Activated CD4-positive, alpha-beta T cell treated with anti-CD3 and anti-CD28 coated beads, Interleukin-2, amount 10 ng/mL, durations not matched to agents 7 days and 5 days (primary cell): ENCODE results near the gene BCAS3. TPM values are rescaled to one million over a fixed set of nuclear protein-coding genes. Genes with fewer than 3 reads are reported as not detected.

ENCODE experiments used
- CTCF ChIA-PET: fragments of 350-600 bp; sonication (Branson Sonifier 250); formaldehyde crosslinking; loops from one replicate; lab custom pipeline; 2021; ENCODE audit warnings: antibody characterized with exemption; lab: Charles Lee
- POLR2A ChIA-PET: fragments of 350-600 bp; sonication (Branson Sonifier 250); formaldehyde crosslinking; loops from one replicate; lab custom pipeline; 2021; ENCODE audit warnings: antibody characterized with exemption; lab: Charles Lee
- DNase-seq: peaks from one replicate; pipeline ENCODE4 v3.0.0-alpha.2; 2020
- H3K27ac Mint-ChIP-seq: one replicate; pipeline ENCODE4 v1.8.0; 2021; ENCODE audit warnings: mild to moderate bottlenecking, moderate library complexity, mixed read lengths
- H3K27me3 Mint-ChIP-seq: one replicate; pipeline ENCODE4 v1.8.0; 2021; ENCODE audit warnings: mixed read lengths
- H3K36me3 Mint-ChIP-seq: one replicate; pipeline ENCODE4 v1.8.0; 2021; ENCODE audit warnings: low read depth, mixed read lengths
- H3K4me1 Mint-ChIP-seq: one replicate; pipeline ENCODE4 v1.8.0; 2021; ENCODE audit warnings: mixed read lengths
- H3K4me3 Mint-ChIP-seq: one replicate; pipeline ENCODE4 v1.8.0; 2021; ENCODE audit warnings: mild to moderate bottlenecking, moderate library complexity, mixed read lengths
- H3K9me3 Mint-ChIP-seq: one replicate; pipeline ENCODE4 v1.8.0; 2021; ENCODE audit warnings: mixed read lengths
- total RNA-seq, 2 experiments: library from RNA; stranded (reverse); gene quantifications; one replicate each; pipeline ENCODE4 v1.2.3, GENCODE V29; 2021

Gene BCAS3
- total RNA-seq, 2 experiments from 2014 or later: 15.5 to 16.4 TPM

DNA sequence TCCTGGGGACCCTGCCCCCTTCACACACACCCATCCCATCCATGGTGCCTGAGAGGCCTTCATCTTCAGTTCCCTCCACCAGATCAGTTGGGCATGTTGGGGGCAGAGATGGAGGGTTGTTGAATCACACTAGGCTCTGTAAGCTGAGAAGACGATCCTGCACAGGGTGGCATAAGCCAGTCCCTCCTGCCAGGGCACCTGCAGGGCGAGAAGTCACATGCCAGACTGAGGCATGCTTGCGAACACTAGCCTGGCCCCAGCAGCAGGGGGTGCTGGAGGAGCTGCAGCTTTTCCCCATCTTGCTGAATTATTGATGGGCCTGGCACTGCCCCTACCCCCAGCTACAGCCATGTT is 715.9 kb downstream of the BCAS3 start:
- no peak overlapping the region for H3K27ac Mint-ChIP-seq

DNA sequence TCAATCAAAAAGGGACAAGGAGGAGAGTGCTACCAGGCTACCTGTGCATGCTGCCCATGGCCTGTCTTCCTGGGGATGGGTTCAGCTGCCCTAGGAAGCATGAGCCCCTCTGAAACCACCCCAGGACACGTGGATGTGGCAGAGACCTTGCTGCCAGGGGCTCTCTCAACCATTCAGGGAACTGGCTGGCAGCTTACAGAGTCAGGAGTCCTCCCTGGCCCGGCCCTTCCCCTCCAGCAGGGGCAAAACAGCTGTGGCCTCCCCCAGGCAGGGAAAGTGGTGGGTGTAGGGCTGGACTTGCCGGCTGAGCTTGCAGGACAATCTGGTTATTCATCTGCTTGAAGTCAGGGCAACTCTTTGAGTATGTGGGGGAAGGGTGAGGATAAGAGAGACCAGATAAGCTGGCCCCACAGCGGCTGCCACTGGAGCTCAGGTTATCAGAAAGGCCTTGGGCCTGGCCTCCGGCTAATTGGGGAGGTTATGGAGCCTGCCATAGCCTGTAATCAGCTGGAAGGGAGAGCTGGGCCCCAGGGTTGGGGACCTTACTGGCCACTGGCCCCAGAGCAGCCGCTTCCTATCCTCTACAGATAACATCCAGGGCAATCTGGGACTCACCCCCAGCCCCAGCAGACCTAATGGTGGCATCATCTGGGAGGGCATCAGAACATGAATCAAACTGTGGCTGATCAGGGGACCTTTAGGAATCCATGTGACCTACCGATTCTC is 716.4 kb downstream of the BCAS3 start:
- Mint-ChIP-seq H3K9me3 (no peaks in the 10 kb centered on the region), H3K4me3 (no peak overlapping the region), H3K4me1 (peaks cover 9% of the 10 kb centered on the region), H3K36me3 (no peaks in the 10 kb centered on the region), H3K27ac (no peak overlapping the region), H3K27me3 (peaks cover 32% of the 10 kb centered on the region)
- DNase-seq: no peak
- ChIA-PET POLR2A (no interaction called here), CTCF (interaction anchor here (1.1 to 1.5 kb wide), 2 partner anchors 18 to 538 kb away, joined by 4 to 5 read pairs; no protein-coding TSS in a partner anchor)

More for the DNA sequence above, 715.9 kb downstream of the BCAS3 start:
- H3K27me3 Mint-ChIP-seq: peaks cover 30% of the 10 kb centered on the region
- DNase-seq: no peak
- H3K9me3 Mint-ChIP-seq: no peaks in the 10 kb centered on the region
- no peak overlapping the region for H3K4me3 Mint-ChIP-seq
- H3K36me3 Mint-ChIP-seq: no peaks in the 10 kb centered on the region
- peaks cover 7% of the 10 kb centered on the region for H3K4me1 Mint-ChIP-seq
- ChIA-PET CTCF (interaction anchor here (1.1 to 1.5 kb wide), 2 partner anchors 19 to 538 kb away, joined by 4 to 5 read pairs; no protein-coding TSS in a partner anchor), POLR2A (no interaction called here)

DNA sequence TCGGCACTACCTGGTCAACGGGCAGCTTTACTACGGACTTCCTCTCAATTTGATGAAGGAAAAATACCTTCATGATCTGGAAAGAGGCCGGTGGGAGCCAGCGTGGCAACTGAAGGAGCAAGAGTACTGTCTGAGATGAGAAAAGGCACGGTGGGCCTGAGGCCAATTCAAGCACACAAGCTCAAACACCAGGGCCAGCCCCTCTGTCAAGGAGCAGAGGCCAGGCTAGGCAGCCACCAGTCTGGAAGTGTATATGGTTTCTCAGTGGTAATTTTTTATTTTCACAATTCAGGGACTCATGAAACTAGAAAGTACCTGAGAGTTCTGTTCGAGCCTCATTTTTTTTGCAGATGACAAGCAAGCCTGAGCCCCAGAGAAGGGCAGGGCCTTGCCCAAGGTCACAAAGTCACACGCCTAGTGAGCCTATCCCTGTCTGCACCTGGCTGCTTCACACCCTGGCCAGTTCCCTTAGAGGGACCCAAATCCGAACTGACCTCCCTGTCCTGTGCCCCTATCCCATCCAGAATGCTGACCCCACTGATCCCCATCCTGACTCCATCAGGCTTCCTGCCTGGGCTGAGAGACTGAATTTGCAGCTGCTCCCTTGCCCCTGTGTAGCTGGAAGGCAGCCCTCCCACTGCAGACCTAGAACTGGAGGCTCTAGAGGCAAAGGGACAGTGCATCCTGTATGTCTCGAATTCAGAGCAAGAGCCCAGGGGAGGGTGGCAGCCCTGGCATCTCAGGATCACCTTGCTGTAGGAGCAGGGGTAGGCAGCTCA is 717.2 kb downstream of the BCAS3 start:
- CTCF ChIA-PET: interaction anchor here (1.5 kb wide), 1 partner anchor 17 kb away, joined by 5 read pairs; no protein-coding TSS in a partner anchor
- no peak for DNase-seq
- POLR2A ChIA-PET: no interaction called here
- Mint-ChIP-seq H3K4me3 (no peak overlapping the region), H3K36me3 (no peaks in the 10 kb centered on the region), H3K27ac (no peak overlapping the region), H3K9me3 (no peaks in the 10 kb centered on the region), H3K27me3 (peaks cover 34% of the 10 kb centered on the region), H3K4me1 (peaks cover 7% of the 10 kb centered on the region)

DNA sequence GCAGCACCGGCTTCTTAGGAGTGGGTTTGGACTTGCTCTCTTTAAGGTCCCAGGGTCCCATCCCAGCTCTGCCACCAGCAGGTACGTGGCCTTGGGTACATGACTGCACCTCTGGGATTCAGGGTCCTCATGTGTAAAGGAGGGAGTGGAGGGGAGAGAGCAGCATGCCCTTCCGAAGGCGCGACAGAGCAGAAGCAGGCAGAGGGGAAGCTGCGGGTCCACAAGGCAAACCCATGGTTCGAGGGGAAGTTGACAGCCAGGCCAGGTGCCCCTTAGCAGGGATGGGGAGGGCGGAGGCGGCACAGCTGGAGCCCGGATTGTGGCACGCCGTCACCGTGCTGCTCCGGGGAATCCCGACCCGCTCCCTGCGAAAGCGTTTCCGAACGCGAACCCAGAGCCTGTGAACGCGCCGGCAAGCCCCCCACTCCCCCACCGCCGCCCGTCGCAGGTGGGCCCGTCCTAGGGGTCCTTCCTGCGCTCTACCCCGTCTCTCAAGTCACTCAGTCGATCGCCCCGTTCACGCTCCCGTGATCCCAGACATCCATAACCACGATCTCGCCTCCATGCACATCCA is 717.8 kb downstream of the BCAS3 start:
- Mint-ChIP-seq H3K27ac (no peak overlapping the region), H3K4me3 (no peak overlapping the region), H3K36me3 (no peaks in the 10 kb centered on the region), H3K27me3 (peaks cover 34% of the 10 kb centered on the region), H3K9me3 (no peaks in the 10 kb centered on the region), H3K4me1 (peaks cover 7% of the 10 kb centered on the region)
- ChIA-PET POLR2A (no interaction called here), CTCF (no interaction called here)
- DNase-seq: no peak

DNA sequence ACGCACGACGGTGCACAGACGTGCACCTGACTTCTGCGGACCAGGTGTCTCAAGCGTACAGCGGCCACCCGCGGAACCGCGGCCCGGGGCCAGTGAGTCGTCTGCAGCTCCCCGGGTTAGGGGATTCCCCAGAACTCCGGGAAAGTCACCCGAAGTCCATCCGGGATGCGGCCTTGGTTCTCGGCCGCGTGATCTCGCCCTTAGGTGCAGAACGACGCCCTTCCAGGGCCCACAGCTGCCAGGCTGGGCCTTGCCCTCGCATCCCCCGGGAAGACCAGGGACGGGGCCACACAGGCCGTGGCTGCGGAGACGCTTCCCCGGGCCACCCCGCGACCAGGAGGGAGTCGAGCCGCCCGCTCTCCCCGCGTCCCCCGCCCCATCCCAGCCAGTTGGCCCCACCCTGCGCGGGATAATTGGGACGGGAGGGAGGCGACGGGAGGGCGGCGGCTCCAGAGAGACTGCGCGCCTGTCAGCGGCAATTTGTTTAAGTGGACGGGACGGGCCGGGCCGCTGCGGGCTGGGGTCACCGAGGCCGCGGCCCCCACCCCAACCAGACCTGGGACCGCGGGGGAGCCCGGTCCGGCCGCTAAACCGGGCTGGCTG is 718.4 kb downstream of the BCAS3 start:
- Mint-ChIP-seq H3K9me3 (no peaks in the 10 kb centered on the region), H3K4me1 (peaks cover 9% of the 10 kb centered on the region), H3K27ac (no peak overlapping the region), H3K27me3 (peaks cover 39% of the 10 kb centered on the region), H3K4me3 (no peak overlapping the region), H3K36me3 (no peaks in the 10 kb centered on the region)
- CTCF ChIA-PET: no interaction called here
- POLR2A ChIA-PET: no interaction called here
- no peak for DNase-seq

DNA sequence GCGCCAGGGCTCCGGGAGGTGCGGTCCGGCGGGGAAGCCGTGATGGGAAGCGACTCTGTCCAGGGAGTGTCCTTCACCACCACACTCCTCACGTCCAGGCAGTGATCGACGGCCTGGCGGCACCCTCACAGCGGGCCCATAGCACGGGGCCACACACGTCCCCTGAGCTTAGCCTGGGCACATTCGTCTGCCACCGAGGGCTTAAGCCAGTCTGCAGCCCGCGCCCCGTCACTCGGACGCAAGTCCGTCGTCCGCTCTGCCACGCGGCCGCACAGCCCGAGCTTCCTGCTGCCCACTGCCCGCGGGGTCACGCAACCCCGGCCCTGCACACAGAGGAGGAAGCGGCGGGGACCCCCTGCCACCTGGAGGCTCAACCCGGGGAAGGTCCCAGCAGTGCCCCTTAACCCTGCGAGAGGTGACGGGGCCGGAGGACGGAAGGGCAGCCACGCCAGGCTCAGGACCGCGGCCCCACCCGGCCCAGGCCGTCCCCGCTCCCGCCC is 719.0 kb downstream of the BCAS3 start:
- H3K36me3 Mint-ChIP-seq: no peaks in the 10 kb centered on the region
- ChIA-PET CTCF (no interaction called here), POLR2A (no interaction called here)
- H3K9me3 Mint-ChIP-seq: no peaks in the 10 kb centered on the region
- peaks cover 12% of the 10 kb centered on the region for H3K4me1 Mint-ChIP-seq
- H3K4me3 Mint-ChIP-seq: no peak overlapping the region
- no peak for DNase-seq
- peaks cover 45% of the 10 kb centered on the region for H3K27me3 Mint-ChIP-seq
- no peak overlapping the region for H3K27ac Mint-ChIP-seq

DNA sequence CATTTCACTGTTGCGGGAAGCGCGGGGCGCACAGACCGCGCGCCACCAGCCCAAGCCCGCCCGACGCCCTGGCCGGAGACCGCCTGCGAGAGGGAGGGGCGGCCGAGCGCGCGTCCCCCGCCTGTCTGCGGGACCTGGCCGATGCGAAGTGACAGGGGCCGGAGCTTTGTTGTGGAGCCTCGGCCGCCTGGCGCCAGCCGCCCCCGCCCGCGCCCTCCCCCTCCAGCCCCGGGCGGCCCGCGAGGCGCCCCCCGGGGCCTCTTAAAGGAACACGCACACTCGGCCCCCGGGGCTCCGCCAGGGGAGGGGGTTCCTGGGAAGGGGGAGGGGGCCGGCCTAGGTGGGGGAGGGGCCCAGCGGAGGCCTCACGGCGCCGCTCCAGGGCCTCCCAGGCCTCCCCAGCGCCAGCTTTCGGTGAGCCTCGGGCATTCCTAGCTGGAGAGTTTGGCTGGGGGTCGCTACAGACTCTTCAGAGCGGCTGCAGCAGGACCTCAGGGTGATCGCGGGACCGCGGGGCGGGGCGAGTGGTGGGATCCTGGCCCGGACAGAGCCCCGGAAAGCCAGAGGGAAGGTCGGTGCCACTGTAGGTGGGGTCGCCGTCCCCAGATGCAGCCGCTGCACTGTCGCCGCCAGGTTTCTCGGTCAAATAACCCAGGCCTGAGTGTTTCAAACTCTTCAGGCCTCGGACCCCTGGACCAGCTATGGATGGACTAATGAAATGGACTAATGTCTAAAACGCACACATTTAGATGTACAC is 719.6 kb downstream of the BCAS3 start:
- Mint-ChIP-seq H3K9me3 (no peaks in the 10 kb centered on the region), H3K4me1 (peaks cover 12% of the 10 kb centered on the region), H3K36me3 (no peaks in the 10 kb centered on the region), H3K27me3 (peaks cover 50% of the 10 kb centered on the region), H3K4me3 (no peak overlapping the region), H3K27ac (no peak overlapping the region)
- no peak for DNase-seq
- POLR2A ChIA-PET: no interaction called here
- CTCF ChIA-PET: no interaction called here

DNA sequence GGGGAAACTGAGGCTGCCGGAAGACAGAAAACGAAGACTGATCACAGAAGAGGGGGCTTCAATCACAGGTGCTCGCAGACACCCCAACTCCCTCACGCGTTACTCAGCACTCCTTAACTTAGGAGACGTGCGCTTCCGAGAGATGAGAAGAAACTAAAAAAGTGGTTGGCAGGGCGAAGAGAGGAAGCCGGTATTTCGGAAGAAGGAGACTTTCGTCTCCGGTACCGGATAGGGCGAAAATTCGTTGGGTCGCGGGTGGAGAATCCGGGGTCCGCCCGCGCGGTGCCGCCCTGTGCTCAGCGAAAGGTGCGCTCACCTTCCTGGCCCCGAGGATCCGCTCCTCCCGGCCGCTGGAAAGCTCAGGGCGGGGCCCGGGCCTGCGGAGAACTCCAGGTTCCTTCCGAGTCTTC is 721.1 kb downstream of the BCAS3 start:
- Mint-ChIP-seq H3K9me3 (no peaks in the 10 kb centered on the region), H3K27ac (peak overlapping the region; percentile 81), H3K27me3 (peaks cover 62% of the 10 kb centered on the region), H3K36me3 (no peaks in the 10 kb centered on the region), H3K4me1 (peaks cover 26% of the 10 kb centered on the region), H3K4me3 (peak overlapping the region; percentile 47)
- DNase-seq: no peak
- CTCF ChIA-PET: no interaction called here
- POLR2A ChIA-PET: no interaction called here

DNA sequence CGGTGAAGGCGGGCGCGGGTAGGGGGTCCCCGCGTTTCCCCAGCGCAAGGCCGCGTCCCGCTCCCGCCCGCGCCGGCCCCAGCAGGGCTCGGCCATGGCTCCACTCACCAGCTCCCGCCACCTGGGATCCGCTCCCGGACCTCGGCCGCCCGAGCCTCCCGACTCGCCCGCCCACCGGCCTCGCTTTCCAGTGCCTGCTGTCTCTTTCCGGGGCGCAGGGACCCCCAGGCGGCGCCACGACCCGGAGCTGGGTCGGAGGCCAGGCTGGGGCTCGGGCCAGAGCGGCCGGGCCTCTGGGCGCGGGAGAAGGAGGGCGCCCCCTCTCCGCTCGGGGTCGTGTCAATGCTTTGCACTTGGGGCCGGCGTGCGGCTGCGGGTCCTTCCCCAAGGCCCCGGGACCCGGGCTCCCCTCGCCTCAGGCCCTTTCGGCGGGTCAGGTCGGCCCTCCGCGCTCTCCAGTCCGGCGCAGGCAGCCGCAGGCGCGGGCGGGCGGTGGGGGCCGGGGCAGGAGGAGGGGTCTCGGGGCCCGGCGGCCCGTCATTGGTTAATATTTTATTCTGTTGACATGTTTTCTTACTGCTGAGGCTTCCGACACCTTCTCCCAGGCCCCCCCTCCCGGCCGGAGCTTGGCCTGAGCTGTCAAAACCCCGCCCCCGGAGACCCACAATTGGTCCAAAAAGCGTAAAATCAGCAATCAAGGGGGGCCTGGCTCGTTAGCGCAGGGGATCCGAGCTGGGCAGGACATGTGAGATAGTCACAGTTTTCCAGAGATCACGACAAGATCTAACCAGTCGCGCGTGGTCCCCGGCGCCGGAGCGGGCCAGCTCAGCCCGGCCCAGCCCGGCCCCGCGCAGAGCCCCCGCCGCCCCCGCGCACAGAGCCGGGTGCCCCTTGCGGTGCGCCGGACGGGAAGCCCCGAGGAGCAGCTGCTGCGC is 721.7 kb downstream of the BCAS3 start, which contains the start of gene TBX2:
Gene TBX2 (plus strand): TSS at position 713 of the 935 bp plus-strand sequence. CDS start 334 bp downstream, outside the sequence.
- H3K4me3 Mint-ChIP-seq: peak within 1 kb of the TSS; percentile 47
- CTCF ChIA-PET: interaction anchor here (0.5 kb wide), 1 partner anchor 413 kb away, joined by 3 read pairs; no protein-coding TSS in a partner anchor
- peak within 1 kb of the TSS; percentile 81 for H3K27ac Mint-ChIP-seq
- no peak for DNase-seq
- H3K4me1 Mint-ChIP-seq: peaks cover 29% of the 10 kb centered on the region
- H3K27me3 Mint-ChIP-seq: peaks cover 66% of the 10 kb centered on the region
- POLR2A ChIA-PET: no interaction called here
- H3K36me3 Mint-ChIP-seq: no peaks in the 10 kb centered on the region
- no peaks in the 10 kb centered on the region for H3K9me3 Mint-ChIP-seq

DNA sequence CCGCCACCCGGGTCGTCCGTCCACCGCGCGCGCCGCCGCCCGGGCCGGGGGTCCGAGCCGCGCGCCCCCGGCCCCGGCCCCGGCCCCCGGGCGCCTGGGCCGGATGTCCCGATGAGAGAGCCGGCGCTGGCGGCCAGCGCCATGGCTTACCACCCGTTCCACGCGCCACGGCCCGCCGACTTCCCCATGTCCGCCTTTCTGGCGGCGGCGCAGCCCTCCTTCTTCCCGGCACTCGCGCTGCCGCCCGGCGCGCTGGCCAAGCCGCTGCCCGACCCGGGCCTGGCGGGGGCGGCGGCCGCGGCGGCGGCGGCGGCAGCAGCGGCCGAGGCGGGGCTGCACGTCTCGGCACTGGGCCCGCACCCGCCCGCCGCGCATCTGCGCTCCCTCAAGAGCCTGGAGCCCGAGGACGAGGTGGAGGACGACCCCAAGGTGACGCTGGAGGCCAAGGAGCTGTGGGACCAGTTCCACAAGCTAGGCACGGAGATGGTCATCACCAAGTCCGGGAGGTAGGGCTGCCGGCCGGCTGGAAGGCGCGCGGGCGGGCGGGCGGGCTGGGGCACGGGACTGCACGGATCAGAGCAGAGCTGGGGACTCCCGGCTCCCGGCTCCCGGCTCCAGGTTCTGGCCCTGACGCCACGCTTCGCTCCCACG is 722.5 kb downstream of the BCAS3 start:
- no peak overlapping the region for H3K27ac Mint-ChIP-seq
- DNase-seq: no peak
- peaks cover 29% of the 10 kb centered on the region for H3K4me1 Mint-ChIP-seq
- ChIA-PET CTCF (interaction anchor here (1.0 to 3.4 kb wide), 2 partner anchors 12 to 47 kb away, joined by 3 to 17 read pairs; no protein-coding TSS in a partner anchor), POLR2A (no interaction called here)
- no peaks in the 10 kb centered on the region for H3K36me3 Mint-ChIP-seq
- no peaks in the 10 kb centered on the region for H3K9me3 Mint-ChIP-seq
- H3K4me3 Mint-ChIP-seq: peak overlapping the region; percentile 38
- peaks cover 61% of the 10 kb centered on the region for H3K27me3 Mint-ChIP-seq
